Activated CD4-positive, CD25-positive, alpha-beta regulatory T cell treated with anti-CD3 and anti-CD28 coated beads, Interleukin-2, amount 50 U/mL, for 24 hours (primary cell): ENCODE measurements around the gene TSPYL2.

Source experiments
- ATAC-seq, 2 donors: fragments of 150-1000 bp; cut with Tn5 transposase; one replicate each; pipeline ENCODE4 v1.10.0; 2021; ENCODE audit warnings: mild to moderate bottlenecking in 1 of 2, moderate library complexity in 1 of 2

TSPYL2 gene

DNA sequence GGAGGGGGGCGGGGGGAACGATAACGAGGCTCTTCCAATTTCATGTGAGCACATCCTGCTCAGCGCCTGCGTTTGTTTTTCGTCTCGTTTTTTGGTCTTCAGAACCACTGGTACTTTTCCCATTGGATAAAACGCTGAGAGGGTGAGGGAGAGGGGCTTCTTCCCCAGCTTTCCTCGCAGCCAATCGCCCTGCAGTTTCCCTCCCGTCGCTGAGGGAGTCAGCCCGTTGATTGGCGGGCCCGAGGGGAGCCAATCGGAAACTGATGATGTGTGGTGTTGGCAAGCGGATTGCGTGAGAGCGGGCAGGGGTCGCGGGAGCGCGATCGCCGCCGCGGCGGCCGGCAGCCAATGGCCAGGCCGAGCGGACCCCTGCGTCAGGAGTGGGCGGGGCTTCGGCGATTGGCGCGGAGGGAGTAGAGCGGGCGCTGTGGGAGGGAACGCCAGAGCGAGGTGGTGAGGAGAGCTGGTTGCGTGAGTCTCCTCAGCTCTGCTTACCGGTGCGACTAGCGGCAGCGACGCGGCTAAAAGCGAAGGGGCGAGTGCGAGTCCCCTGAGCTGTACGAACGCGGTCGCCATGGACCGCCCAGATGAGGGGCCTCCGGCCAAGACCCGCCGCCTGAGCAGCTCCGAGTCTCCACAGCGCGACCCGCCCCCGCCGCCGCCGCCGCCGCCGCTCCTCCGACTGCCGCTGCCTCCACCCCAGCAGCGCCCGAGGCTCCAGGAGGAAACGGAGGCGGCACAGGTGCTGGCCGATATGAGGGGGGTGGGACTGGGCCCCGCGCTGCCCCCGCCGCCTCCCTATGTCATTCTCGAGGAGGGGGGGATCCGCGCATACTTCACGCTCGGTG, at the start of gene TSPYL2:
TSS of gene TSPYL2 (plus strand) at position 443 of the 848 bp plus-strand sequence. CDS start at position 575, 132 bp downstream.
- peak; percentile 89 to 91 for ATAC-seq

- no peak for ATAC-seq
Observed at GRCh38 chrX:53036149-53036548, 46.0 kb upstream of the TSPYL2 start.

DNA sequence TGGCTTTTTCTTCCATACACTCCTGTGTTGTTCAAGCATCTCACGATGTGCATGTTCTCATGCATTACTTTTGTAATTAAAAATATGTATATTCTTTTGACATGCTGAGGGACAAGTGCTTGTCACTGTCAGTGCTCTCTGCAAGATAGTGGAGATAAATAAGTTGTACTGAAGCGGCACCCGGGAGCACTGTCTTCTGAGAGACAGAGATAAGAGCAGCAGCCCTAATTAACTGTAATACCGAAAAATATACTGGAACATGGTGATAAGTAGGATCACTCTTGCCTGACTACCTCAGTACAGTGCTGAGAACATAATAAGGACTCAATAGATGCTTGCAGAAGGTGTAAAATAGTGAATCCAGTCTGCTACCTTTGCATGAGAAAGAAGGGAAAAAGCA, 42.9 kb upstream of the TSPYL2 start:
- no peak for ATAC-seq

GRCh38 chrX:53044995-53045394, 37.2 kb upstream of the TSPYL2 start:
- ATAC-seq: no peak

DNA sequence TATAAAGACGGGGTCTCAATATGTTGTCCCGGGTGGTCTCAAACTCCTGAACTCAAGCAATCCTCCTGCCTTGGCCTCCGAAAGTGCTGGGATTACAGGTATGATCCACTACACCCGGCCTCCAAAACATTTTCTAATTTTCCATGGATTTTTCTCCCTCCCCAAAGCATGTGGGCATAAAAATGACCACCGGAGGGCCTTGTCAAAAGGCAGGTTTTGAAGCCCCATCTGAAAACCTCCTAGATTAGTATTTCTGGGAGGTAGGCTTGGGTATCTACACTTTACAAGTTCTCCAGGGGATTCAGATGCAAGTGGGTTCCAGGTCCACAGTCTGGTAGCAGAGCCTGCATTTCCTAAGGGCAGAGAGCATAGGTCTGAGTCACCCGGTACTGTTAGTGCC, 34.9 kb upstream of the TSPYL2 start:
- ATAC-seq: no peak

DNA sequence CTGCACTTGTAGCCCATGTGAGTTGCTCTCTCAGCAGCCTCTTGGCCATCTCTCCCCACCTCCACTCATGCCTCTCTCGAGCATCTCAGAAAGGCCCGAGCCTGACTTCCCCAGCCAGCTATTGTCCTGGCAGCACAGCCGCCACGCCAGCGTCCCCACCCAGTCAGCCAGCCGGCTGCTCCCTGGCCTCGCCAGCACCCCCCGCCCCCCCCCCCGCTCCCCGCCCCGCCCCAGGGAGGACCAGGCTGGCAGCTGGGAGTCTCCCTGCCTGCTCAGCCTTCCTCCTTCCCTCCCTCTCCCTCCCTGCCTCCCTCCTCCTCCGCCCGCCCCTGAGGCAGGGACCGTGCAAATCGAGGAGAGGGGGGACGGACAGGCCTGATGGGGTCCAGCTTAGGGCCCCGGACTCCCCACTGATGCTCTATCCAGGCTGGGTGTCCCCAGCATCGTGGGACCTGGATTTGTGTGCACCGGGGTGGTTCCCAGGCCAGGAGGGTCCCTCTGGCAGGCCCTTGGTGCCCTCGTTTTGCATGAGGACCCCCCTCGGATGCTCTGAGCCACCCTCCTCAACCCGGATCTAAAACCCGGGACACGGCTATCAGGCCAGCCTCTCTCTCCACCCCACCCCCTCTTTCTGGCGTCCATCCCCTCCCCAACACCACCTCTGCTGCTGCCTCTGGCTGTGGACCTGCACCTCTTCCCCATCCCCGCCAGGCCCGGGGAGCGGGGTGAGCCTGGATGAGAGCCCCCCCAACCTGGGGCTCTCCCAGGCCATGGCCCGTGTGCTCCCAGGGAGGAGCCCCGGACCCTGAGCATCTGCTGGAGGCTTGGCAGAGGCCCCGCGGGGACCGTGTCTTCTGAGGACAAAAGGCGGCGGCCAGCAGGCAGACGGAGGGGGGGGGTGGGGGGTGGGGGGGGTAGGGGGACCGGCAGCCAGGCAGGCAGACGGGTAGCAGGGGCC, 33.7 kb upstream of the TSPYL2 start, which contains the start of gene GPR173:
TSS of gene GPR173 (plus strand) at position 621 of the 958 bp plus-strand sequence. CDS start 27,833 bp downstream, outside the sequence.
- ATAC-seq: no peak

GRCh38 chrX:53049127-53049517, 33.0 kb upstream of the TSPYL2 start:
- no peak for ATAC-seq

- ATAC-seq: no peak
Observed at GRCh38 chrX:53050841-53051240, 31.3 kb upstream of the TSPYL2 start.

DNA sequence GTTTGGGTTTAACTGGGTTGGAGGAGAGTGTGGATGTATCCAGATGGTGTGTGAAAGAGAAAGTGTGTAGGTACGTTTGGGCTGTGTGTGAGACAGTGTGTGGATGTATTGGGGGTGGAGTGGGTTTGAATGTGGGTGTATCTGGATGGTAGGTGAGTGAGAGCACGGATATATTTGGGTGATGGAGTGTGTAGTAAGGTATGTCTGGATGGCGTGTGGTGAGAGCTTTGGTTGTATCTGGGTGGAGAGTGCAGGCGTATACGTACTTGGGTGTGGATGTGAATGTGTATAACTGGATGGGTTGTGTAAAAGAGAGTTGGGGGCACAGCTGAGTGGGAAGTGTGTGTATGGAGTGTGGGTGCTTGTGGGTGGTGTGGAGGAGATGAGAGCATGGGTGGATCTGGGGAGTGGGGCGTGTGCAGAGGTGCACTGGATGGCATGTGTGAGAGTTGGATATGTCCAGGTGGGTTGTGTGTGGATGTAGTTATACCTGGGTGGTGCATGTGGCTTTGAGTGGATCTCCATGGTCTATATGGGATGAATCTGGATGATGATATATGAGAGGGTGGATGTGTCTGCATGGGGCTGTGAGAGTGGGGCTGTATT, 26.8 kb upstream of the TSPYL2 start:
- no peak for ATAC-seq

DNA sequence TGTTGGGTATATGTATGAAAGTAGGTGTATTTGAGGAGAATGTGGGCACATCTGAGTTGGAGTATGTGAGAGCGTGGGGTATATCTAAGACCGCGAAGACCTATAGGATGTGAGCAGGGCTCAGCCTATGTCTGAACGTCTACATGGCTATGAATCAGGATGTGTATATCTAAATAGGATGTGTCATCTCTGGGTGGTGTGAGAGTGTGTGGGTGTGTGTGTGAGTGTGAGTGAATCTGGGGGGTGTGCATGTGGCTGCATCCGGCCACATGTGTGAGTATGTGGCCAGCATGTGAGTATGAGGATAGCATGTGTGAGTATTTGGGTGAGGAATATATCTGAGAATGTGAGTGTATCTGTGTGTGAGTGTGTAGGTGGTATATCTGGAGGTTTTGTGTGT, 25.9 kb upstream of the TSPYL2 start:
- ATAC-seq: peak in 1 of 2 donors; percentile 13

DNA sequence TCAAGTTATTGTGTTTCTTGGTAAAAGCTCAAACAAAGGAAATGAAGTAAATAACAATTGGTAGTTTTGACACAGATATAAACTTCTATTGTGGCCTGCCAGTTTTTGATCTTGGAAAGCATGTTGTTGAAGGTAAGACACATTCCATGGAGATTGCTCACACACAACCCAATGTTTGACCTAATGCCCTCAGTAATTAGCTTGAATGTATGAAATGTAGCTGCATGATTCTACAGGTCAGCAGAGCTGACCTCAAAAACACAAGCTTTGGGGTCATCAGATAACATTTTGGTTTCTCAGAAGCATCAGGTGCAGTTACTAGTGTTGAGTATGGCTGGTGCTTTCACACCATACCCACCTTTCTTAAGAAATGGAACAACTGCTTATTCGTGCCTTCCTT, 17.1 kb upstream of the TSPYL2 start:
- ATAC-seq: no peak

GRCh38 chrX:53071064-53071463, 11.1 kb upstream of the TSPYL2 start:
- ATAC-seq: no peak

- peak; percentile 89 to 92 for ATAC-seq
Observed at GRCh38 chrX:53071604-53072417, 10.4 kb upstream of the TSPYL2 start.

GRCh38 chrX:53072418-53073114, 9.6 kb upstream of the TSPYL2 start:
- no peak for ATAC-seq

- ATAC-seq: no peak
Observed at GRCh38 chrX:53073115-53073586, 9.0 kb upstream of the TSPYL2 start.

DNA sequence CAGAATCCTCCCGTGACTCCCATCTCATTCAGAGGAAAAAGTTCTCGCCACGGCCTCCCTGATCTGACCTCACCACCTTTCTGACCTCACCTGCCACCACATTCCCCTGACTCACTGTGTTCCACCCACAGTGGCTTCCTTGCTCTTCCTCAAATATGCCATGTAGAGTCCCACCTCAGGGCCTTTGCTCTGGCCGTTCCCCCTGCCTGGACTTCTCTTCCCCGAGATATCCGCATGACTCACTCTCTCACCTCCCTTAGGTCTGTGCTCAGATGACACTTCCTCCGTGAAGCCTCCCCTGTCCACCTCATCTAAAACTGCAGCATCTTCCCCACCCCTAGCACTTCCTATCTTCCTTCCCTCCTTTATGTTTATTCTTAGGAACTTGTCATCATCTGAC, 7.2 kb upstream of the TSPYL2 start:
- no peak for ATAC-seq

DNA sequence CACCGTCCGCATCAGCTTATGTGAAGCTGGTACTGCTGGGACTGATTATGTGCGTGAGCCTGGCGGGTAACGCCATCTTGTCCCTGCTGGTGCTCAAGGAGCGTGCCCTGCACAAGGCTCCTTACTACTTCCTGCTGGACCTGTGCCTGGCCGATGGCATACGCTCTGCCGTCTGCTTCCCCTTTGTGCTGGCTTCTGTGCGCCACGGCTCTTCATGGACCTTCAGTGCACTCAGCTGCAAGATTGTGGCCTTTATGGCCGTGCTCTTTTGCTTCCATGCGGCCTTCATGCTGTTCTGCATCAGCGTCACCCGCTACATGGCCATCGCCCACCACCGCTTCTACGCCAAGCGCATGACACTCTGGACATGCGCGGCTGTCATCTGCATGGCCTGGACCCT, 5.5 kb upstream of the TSPYL2 start:
- no peak for ATAC-seq

DNA sequence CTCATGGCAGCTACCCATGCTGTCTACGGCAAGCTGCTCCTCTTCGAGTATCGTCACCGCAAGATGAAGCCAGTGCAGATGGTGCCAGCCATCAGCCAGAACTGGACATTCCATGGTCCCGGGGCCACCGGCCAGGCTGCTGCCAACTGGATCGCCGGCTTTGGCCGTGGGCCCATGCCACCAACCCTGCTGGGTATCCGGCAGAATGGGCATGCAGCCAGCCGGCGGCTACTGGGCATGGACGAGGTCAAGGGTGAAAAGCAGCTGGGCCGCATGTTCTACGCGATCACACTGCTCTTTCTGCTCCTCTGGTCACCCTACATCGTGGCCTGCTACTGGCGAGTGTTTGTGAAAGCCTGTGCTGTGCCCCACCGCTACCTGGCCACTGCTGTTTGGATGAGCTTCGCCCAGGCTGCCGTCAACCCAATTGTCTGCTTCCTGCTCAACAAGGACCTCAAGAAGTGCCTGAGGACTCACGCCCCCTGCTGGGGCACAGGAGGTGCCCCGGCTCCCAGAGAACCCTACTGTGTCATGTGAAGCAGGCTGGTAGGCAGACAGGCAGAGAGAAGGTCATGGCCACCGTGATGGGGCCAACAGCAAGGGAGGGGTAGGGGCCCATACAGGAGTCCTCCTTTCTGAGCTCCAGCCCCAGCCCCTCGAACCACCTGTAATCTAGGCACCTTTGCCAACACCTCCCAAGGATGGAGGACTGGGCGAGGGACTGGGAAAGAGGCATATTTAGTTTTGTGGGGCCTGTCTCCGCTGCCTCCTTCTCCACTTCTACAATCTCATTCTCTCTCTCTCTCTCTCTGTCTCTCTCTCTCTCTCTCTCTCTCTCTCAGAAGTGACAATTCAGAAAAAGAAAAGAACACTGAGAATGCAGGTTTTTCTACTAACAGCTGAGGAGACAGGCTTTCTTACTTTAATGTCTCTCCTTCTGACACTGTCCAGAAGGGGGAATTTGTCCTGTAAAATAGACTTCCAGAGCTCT, 4.7 kb upstream of the TSPYL2 start:
- no peak for ATAC-seq

- ATAC-seq: no peak
Observed at GRCh38 chrX:53078943-53079342, 3.2 kb upstream of the TSPYL2 start.
